NT2/D1 (cell line): ENCODE results near the gene MAP7.

ENCODE experiments used
- SUZ12 ChIP-seq: IDR thresholded peaks from 2 replicates; pipeline ENCODE4 v1.6.1; 2011; ENCODE audit not compliant: insufficient read length, insufficient read depth; ENCODE audit errors: extremely low read depth
- YY1 ChIP-seq: IDR thresholded peaks from 2 replicates; pipeline ENCODE4 v1.6.1; 2011; ENCODE audit not compliant: insufficient read length, insufficient read depth
- ZNF274 ChIP-seq: IDR thresholded peaks from 2 replicates; pipeline ENCODE4 v1.6.1; 2011; ENCODE audit warnings: mild to moderate bottlenecking, low read depth, low read length

- TF ChIP-seq YY1 (no peak), SUZ12 (no peak), ZNF274 (no peak)
Measured at GRCh38 chr6:136330634-136331033, 219.6 kb downstream of the MAP7 start.
